ENCODE measurements around the gene NAP1L2.

NAP1L2 gene, protein sequence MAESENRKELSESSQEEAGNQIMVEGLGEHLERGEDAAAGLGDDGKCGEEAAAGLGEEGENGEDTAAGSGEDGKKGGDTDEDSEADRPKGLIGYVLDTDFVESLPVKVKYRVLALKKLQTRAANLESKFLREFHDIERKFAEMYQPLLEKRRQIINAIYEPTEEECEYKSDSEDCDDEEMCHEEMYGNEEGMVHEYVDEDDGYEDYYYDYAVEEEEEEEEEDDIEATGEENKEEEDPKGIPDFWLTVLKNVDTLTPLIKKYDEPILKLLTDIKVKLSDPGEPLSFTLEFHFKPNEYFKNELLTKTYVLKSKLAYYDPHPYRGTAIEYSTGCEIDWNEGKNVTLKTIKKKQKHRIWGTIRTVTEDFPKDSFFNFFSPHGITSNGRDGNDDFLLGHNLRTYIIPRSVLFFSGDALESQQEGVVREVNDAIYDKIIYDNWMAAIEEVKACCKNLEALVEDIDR

DNA sequence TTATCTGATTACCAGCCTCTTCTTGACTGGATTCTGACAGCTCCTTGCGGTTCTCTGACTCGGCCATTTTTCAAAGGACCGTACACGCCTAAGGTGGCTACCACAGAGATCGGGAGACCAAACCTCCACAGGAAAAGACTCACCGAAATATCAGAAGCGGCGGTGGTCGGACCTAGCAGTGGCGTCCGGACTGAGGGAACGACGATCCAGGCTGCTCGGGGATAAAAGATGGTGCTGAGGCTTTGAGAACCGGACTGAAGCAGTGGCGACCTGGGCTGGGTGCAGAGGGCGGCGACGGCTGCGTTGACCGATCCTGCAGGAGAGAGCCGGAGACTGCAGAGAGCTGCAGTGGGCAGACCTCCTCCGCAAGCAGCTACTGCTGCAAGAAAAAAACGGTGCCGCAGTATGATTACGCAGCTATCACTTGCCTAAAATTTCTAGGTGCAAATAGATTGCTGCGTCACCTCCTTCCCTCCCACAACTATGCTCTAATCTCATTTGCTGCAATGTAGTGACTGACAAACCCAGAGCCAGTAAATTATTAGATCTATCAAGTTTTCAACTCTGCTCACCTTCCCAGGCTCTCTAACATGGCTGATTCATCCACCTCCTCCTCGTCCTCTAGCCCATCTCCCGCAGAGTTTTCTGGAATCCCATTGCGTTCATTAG lies at the start of gene NAP1L2:
Gene NAP1L2 (minus strand): TSS at position 426 of the 669 bp plus-strand sequence. CDS start 359 bp downstream, at position 67.
- H3K4me3 ChIP-seq (ENCODE audit: low read length): peak within 1 kb of the TSS; percentile 47
- TF ChIP-seq, protein P1, sequence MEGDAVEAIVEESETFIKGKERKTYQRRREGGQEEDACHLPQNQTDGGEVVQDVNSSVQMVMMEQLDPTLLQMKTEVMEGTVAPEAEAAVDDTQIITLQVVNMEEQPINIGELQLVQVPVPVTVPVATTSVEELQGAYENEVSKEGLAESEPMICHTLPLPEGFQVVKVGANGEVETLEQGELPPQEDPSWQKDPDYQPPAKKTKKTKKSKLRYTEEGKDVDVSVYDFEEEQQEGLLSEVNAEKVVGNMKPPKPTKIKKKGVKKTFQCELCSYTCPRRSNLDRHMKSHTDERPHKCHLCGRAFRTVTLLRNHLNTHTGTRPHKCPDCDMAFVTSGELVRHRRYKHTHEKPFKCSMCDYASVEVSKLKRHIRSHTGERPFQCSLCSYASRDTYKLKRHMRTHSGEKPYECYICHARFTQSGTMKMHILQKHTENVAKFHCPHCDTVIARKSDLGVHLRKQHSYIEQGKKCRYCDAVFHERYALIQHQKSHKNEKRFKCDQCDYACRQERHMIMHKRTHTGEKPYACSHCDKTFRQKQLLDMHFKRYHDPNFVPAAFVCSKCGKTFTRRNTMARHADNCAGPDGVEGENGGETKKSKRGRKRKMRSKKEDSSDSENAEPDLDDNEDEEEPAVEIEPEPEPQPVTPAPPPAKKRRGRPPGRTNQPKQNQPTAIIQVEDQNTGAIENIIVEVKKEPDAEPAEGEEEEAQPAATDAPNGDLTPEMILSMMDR (IDR thresholded peaks at IDR 0.05; ENCODE audit: insufficient read depth, low read depth, low read length, missing control alignments): no peak
- DNase-seq (ENCODE audit: low read depth): peak; percentile 51

DNA sequence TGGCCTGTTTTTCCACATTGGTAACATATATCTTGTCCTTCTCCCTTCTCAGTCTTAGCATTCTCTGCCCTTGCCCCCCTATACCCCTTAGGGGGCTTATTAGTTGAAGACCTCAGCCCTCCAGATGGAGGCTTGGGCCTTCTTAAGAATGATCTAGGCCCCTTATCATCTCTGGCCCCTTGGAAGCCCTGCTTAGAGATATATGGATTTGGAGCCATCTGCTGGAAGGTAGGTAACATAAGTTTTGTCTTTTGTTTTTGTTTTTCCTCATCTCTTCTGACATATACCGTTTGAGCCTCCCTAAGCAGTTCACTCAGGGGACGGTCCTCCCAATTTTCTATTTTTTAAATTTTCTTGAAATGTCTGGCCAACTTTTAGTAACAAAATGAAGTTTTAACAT lies 48.3 kb upstream of the NAP1L2 start:
- peak; percentile 0 for DNase-seq (ENCODE audit: low read depth)
- TF ChIP-seq, protein P1 (IDR thresholded peaks at IDR 0.05; ENCODE audit: insufficient read depth, low read depth, low read length, missing control alignments): peak; percentile 20
- H3K4me3 ChIP-seq (ENCODE audit: low read length): no peak overlapping the region

DNA sequence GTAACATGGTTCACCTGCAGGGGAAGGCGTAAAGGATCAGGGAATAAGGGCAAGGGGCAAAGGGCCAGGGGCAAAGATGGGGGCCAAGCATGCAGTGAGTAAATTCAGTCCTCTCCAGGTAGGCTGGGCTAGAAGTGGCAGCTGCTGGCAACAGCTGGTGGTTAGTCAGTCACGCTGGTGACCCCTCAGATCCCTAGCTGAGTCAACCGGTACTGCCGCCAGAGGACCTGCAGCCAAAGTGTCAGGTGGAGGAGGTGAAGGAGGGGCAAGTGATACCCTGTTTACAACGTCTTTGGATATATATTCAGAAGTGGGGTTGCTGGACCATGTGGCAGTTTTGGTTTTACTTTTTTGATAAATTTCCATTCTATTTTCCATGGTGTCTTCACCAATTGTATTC lies 24.6 kb upstream of the NAP1L2 start:
- TF ChIP-seq, protein P1 (IDR thresholded peaks at IDR 0.05; ENCODE audit: insufficient read depth, low read depth, low read length, missing control alignments): no peak
- no peak overlapping the region for H3K4me3 ChIP-seq (ENCODE audit: low read length)
- no peak for DNase-seq (ENCODE audit: low read depth)

DNA sequence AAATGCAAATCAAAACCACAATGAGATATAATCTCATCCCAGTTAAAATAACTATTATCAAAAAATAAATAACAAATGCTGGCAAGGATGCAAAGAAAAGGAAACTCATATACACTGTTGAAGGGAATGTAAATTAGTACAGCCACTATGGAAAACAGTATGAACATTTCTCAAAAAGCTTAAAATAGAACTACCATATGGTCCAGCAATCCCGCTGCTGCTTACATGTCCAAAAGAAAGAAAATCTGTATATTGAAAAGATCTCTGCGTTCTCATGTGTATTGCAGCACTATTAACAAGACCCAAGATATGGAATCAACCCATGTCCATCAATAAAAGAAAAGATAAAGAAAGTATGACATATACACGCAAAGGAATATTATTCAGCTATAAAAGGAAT lies 3.0 kb upstream of the NAP1L2 start:
- TF ChIP-seq, protein P1 (IDR thresholded peaks at IDR 0.05; ENCODE audit: insufficient read depth, low read depth, low read length, missing control alignments): no peak

DNA sequence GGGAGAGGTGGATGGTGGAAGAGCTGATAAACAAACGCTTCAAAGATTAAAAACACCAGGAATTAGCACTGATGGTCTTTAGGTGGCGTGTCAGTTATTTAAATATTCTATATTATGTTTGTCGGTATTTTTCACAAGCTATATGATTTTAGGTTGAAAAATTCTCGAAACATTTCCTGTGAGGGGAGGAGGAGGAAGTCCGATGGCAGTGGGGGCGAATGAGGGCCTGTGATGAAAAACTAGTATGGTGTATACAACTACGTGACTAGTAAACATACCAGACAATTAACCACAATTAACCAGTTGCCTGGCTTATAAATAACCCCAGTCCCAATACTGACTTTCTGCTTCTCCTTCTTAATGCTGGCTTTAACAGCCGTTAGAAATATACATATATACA lies 595 bp upstream of the NAP1L2 start:
- TF ChIP-seq, protein P1 (IDR thresholded peaks at IDR 0.05; ENCODE audit: insufficient read depth, low read depth, low read length, missing control alignments): no peak
- no peak for DNase-seq (ENCODE audit: low read depth)
- peak overlapping the region; percentile 47 for H3K4me3 ChIP-seq (ENCODE audit: low read length)

More for the DNA sequence above, 3.0 kb upstream of the NAP1L2 start:
- no peak overlapping the region for H3K4me3 ChIP-seq (ENCODE audit: low read length)
- no peak for DNase-seq (ENCODE audit: low read depth)

DNA sequence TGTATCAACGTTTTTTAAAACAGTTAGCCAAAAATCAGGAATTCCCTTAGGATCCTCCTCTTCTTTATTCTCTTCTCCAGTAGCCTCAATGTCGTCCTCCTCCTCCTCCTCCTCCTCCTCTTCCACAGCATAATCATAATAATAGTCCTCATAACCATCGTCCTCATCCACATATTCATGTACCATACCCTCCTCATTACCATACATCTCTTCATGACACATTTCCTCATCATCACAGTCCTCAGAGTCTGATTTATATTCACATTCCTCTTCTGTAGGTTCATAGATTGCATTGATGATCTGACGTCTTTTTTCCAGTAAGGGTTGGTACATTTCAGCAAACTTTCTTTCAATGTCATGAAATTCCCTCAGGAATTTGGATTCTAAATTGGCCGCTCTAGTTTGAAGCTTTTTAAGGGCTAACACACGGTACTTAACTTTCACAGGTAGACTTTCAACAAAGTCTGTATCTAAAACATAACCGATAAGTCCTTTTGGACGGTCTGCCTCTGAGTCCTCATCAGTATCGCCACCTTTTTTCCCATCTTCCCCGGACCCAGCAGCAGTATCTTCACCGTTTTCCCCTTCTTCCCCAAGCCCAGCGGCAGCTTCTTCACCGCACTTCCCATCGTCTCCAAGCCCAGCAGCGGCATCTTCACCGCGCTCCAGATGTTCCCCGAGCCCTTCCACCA lies 771 bp downstream of the NAP1L2 start:
- peak overlapping the region; percentile 47 for H3K4me3 ChIP-seq (ENCODE audit: low read length)
- peak; percentile 0 for DNase-seq (ENCODE audit: low read depth)
- TF ChIP-seq, protein P1 (IDR thresholded peaks at IDR 0.05; ENCODE audit: insufficient read depth, low read depth, low read length, missing control alignments): no peak

Measured in epithelial cell of esophagus (primary cell).